Stimulated activated memory B cell treated with anti-CD40 and anti-IgM and Interleukin-4, amounts not matched to agents 10 μg/mL and 1 μg/mL and 100 μg/mL, for 72 hours (primary cell): Measurements from ENCODE around the gene DCDC2.
"Not testable (repeated sequence)": the region's sequence is repeated elsewhere in the genome, so short reads cannot be mapped to it uniquely, and the experiment has no call there.

Source experiments
- ATAC-seq: fragments of 150-1000 bp; cut with Tn5 transposase; 2 replicates; pipeline ENCODE4 v1.10.0; 2021
- H3K27ac Mint-ChIP-seq: one replicate; pipeline ENCODE4 v1.8.0; 2022; ENCODE audit warnings: mild to moderate bottlenecking, mixed read lengths
- H3K27me3 Mint-ChIP-seq: one replicate; pipeline ENCODE4 v1.8.0; 2022; ENCODE audit warnings: mixed read lengths
- H3K36me3 Mint-ChIP-seq: one replicate; pipeline ENCODE4 v1.8.0; 2022; ENCODE audit warnings: mixed read lengths
- H3K4me1 Mint-ChIP-seq: one replicate; pipeline ENCODE4 v1.8.0; 2022; ENCODE audit warnings: mixed read lengths
- H3K4me3 Mint-ChIP-seq: one replicate; pipeline ENCODE4 v1.8.0; 2022; ENCODE audit warnings: mild to moderate bottlenecking, moderate library complexity, mixed read lengths
- H3K9me3 Mint-ChIP-seq: one replicate; pipeline ENCODE4 v1.8.0; 2022; ENCODE audit warnings: mixed read lengths

Gene DCDC2

GRCh38 chr6:24273096-24273870, 84.6 kb downstream of the DCDC2 start:
- Mint-ChIP-seq H3K4me3 (no peak overlapping the region), H3K27ac (no peak overlapping the region), H3K9me3 (no peaks in the 10 kb centered on the region), H3K4me1 (no peaks in the 10 kb centered on the region), H3K27me3 (peaks cover 17% of the 10 kb centered on the region), H3K36me3 (no peaks in the 10 kb centered on the region)
- ATAC-seq: no peak

- H3K27me3 Mint-ChIP-seq: peaks cover 12% of the 10 kb centered on the region
- no peaks in the 10 kb centered on the region for H3K36me3 Mint-ChIP-seq
- no peak overlapping the region for H3K27ac Mint-ChIP-seq
- H3K9me3 Mint-ChIP-seq: no peaks in the 10 kb centered on the region
- H3K4me1 Mint-ChIP-seq: no peaks in the 10 kb centered on the region
- H3K4me3 Mint-ChIP-seq: no peak overlapping the region
- no peak for ATAC-seq
Measured at GRCh38 chr6:24272553-24272952, 85.3 kb downstream of the DCDC2 start.

GRCh38 chr6:24272148-24272547, 85.7 kb downstream of the DCDC2 start:
- no peak for ATAC-seq
- Mint-ChIP-seq H3K4me1 (no peaks in the 10 kb centered on the region), H3K27ac (no peak overlapping the region), H3K9me3 (no peaks in the 10 kb centered on the region), H3K36me3 (no peaks in the 10 kb centered on the region), H3K4me3 (no peak overlapping the region), H3K27me3 (peaks cover 8% of the 10 kb centered on the region)

DNA sequence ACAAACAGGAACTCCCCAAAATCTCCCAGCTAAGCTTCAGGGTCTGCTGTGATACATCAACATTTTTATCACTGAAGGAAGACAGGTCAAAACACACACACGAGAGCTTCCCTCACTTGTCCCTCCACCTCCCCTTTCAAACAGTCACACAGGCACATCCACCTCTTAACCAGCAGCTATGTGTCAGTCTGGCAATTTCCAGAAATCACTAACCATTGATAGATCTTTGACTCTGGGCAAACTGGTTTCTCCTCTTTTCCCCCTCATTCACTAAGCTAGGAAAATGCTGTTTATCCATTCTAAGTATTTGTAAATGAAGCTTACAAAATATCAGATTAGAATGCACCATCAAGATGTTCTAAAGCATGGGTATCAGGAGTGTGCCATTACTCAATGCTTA, 87.8 kb downstream of the DCDC2 start:
- H3K36me3 Mint-ChIP-seq: no peaks in the 10 kb centered on the region
- no peak for ATAC-seq
- no peak overlapping the region for H3K4me3 Mint-ChIP-seq
- H3K9me3 Mint-ChIP-seq: no peaks in the 10 kb centered on the region
- no peaks in the 10 kb centered on the region for H3K4me1 Mint-ChIP-seq
- peaks cover 17% of the 10 kb centered on the region for H3K27me3 Mint-ChIP-seq
- no peak overlapping the region for H3K27ac Mint-ChIP-seq

DNA sequence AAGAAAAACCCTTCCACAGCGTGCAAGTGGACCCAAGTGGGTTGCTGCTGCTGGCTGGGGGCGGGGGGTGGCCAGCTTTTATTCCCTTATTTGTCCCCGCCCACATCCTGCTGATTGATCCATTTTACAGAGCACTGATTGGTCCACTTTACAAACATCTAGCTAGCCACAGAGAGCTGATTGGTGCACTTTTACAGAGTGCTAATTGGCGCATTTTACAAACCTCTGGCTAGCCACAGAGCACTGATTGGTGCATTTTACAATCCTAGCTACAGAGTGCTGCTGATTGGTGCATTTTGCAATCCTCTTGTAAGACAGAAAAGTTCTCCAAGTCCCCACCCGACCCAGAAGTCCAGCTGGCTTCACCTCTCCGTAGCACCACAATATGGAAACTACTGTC, 99.6 kb downstream of the DCDC2 start:
- ATAC-seq, H3K9me3 Mint-ChIP-seq: not testable (repeated sequence)
- H3K27me3 Mint-ChIP-seq: peaks cover 58% of the 10 kb centered on the region

GRCh38 chr6:24257282-24257681, 100.6 kb downstream of the DCDC2 start:
- Mint-ChIP-seq H3K27ac (no peak overlapping the region), H3K36me3 (no peaks in the 10 kb centered on the region), H3K9me3 (peaks cover 14% of the 10 kb centered on the region), H3K4me3 (no peak overlapping the region), H3K4me1 (peaks cover 10% of the 10 kb centered on the region), H3K27me3 (peaks cover 54% of the 10 kb centered on the region)
- no peak for ATAC-seq

More for the DNA sequence above, 99.6 kb downstream of the DCDC2 start:
- not testable (repeated sequence) for H3K36me3 Mint-ChIP-seq, H3K4me3 Mint-ChIP-seq, H3K27ac Mint-ChIP-seq
- peaks cover 10% of the 10 kb centered on the region for H3K4me1 Mint-ChIP-seq

DNA sequence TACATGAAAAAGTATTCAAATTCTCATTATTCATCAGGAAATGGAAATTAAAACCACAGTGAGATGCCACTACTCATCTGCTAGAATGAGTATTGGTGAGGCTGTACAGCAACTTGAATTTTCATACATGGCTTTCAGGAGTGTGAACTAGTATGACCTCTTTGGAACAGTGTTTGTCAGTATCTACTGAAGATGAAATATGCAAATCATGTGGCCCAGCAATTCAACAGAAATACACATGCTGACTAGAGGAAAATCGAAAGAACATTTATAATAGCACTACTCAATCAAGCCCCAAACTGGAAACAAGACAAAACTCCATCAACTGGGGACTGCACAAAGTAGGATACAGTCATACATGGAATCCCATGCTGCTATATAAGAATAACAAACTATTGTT, 102.2 kb downstream of the DCDC2 start:
- ATAC-seq: peak; percentile 59
- Mint-ChIP-seq H3K4me3 (no peak overlapping the region), H3K9me3 (peaks cover 19% of the 10 kb centered on the region), H3K4me1 (peaks cover 10% of the 10 kb centered on the region), H3K36me3 (no peaks in the 10 kb centered on the region), H3K27me3 (peaks cover 46% of the 10 kb centered on the region), H3K27ac (no peak overlapping the region)

GRCh38 chr6:24253360-24253759, 104.5 kb downstream of the DCDC2 start:
- Mint-ChIP-seq H3K27me3 (peaks cover 31% of the 10 kb centered on the region), H3K4me3 (no peak overlapping the region), H3K36me3 (no peaks in the 10 kb centered on the region), H3K27ac (no peak overlapping the region), H3K4me1 (peaks cover 10% of the 10 kb centered on the region), H3K9me3 (peaks cover 19% of the 10 kb centered on the region)
- no peak for ATAC-seq

DNA sequence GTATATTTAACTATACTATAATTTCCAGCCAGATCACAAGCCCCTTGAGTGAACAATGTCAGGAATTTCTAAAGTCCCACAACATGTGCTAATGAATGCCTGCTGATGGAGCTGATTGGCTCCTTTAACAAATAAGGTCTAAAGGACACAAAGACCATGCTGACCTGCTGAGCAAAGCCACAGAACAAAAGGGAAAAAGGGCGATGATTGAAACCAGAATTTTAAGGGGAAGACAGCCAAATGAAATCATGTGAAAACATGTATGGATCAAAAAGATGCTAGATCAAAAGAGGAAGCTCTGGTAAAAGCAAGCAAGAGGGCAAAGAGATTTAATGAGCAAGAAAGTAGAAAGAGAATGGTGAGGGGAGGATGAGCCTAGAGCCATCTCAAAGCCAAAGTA, 105.6 kb downstream of the DCDC2 start:
- peaks cover 10% of the 10 kb centered on the region for H3K4me1 Mint-ChIP-seq
- peaks cover 22% of the 10 kb centered on the region for H3K27me3 Mint-ChIP-seq
- no peak overlapping the region for H3K4me3 Mint-ChIP-seq
- H3K9me3 Mint-ChIP-seq: peaks cover 19% of the 10 kb centered on the region
- no peak overlapping the region for H3K27ac Mint-ChIP-seq
- ATAC-seq: no peak
- H3K36me3 Mint-ChIP-seq: no peaks in the 10 kb centered on the region

DNA sequence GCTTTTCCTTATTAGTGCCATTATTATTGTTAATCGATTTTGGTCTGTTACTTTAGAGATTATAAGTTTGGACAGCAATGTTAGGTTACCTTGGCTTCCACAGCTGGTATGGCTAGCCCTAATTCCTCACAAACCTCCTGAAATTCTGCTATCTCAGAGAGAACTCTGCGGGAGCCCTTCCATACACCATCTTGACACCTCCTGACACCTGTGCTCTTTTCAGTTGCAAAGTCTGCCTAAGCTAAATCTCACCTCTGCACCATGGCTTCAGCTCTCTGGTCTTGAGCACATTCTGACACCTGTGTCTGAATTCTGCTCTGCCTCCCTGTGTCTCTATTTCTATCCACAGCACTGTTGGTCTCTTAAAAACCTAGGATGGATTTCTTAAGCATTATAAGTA, 106.5 kb downstream of the DCDC2 start:
- Mint-ChIP-seq H3K36me3 (no peaks in the 10 kb centered on the region), H3K9me3 (peaks cover 19% of the 10 kb centered on the region), H3K27ac (no peak overlapping the region), H3K4me3 (no peak overlapping the region), H3K27me3 (peaks cover 19% of the 10 kb centered on the region), H3K4me1 (peaks cover 10% of the 10 kb centered on the region)
- no peak for ATAC-seq

DNA sequence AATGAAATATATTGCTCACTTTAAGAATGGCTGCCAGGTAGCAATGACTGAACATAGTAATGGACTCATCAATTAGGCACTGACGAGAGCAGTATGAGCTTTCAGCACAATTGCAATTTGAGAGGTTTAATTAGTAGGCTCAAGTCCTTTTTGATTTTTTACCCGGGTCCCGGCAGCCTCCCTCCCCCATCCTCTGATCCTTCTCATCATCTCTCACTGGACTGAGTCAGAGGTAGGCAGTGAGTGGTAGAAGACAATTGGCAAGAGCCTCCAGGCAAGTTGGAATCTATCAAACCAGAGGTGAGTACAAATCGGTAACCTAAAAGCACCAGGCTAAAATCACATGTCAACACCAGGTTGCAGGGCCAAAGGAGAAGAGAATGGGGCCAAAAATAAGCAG, 107.9 kb downstream of the DCDC2 start:
- no peak overlapping the region for H3K4me3 Mint-ChIP-seq
- H3K9me3 Mint-ChIP-seq: peaks cover 13% of the 10 kb centered on the region
- H3K36me3 Mint-ChIP-seq: no peaks in the 10 kb centered on the region
- H3K4me1 Mint-ChIP-seq: no peaks in the 10 kb centered on the region
- H3K27me3 Mint-ChIP-seq: peaks cover 11% of the 10 kb centered on the region
- ATAC-seq: no peak
- no peak overlapping the region for H3K27ac Mint-ChIP-seq

GRCh38 chr6:24245275-24245674, 112.6 kb downstream of the DCDC2 start:
- H3K4me1 Mint-ChIP-seq: no peaks in the 10 kb centered on the region
- no peaks in the 10 kb centered on the region for H3K27me3 Mint-ChIP-seq
- no peak overlapping the region for H3K27ac Mint-ChIP-seq
- no peak for ATAC-seq
- H3K36me3 Mint-ChIP-seq: no peaks in the 10 kb centered on the region
- no peak overlapping the region for H3K4me3 Mint-ChIP-seq
- H3K9me3 Mint-ChIP-seq: no peaks in the 10 kb centered on the region

DNA sequence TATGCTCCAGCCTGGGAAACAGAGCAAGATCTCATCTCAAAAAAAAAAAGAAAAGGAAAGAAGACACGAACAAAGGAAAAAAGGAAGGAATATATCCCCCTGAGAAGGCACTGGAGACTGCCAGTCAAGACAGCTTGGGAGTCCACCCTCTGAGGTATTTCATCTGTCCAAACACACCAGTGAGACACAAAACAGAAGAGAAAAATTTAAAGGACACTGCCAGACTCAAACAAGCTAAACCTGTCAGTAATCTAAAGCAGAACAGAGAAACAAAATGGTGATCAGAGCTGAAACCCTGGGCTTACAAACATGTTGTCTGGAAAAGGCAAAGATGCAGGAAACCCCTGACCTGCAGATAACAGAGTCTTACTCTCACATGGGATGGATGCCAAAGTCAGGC, 114.9 kb downstream of the DCDC2 start:
- Mint-ChIP-seq H3K4me3 (no peak overlapping the region), H3K36me3 (no peaks in the 10 kb centered on the region), H3K27ac (no peak overlapping the region), H3K27me3 (no peaks in the 10 kb centered on the region), H3K9me3 (no peaks in the 10 kb centered on the region), H3K4me1 (no peaks in the 10 kb centered on the region)
- no peak for ATAC-seq

- not testable (repeated sequence) for H3K4me1 Mint-ChIP-seq, H3K36me3 Mint-ChIP-seq, H3K4me3 Mint-ChIP-seq, H3K9me3 Mint-ChIP-seq, H3K27ac Mint-ChIP-seq, ATAC-seq, H3K27me3 Mint-ChIP-seq
Measured at GRCh38 chr6:24241779-24242178, 116.1 kb downstream of the DCDC2 start.

DNA sequence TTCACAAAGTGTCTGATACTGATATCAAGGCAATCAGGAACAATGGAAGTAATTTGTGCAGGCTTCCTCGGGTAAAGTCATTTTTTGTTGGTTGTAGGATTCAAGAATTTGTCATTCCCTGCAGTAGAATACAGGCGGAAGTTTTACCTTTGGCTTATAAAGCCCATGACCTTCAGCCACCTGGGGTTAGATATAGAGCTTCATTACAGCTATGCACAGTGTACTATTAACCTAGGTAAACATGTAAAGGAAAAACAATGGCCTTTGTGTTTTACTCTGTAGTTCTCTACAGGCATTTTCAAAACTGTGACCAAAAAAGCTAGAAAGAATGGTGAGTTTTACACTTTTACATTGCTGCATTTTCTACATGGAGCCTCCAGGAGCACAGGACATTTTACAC, 116.9 kb downstream of the DCDC2 start:
- H3K27ac Mint-ChIP-seq: no peak overlapping the region
- H3K36me3 Mint-ChIP-seq: no peaks in the 10 kb centered on the region
- peaks cover 7% of the 10 kb centered on the region for H3K9me3 Mint-ChIP-seq
- no peak for ATAC-seq
- H3K27me3 Mint-ChIP-seq: no peaks in the 10 kb centered on the region
- no peaks in the 10 kb centered on the region for H3K4me1 Mint-ChIP-seq
- H3K4me3 Mint-ChIP-seq: no peak overlapping the region

- H3K27ac Mint-ChIP-seq: no peak overlapping the region
- H3K27me3 Mint-ChIP-seq: no peaks in the 10 kb centered on the region
- H3K9me3 Mint-ChIP-seq: peaks cover 9% of the 10 kb centered on the region
Measured at GRCh38 chr6:24240380-24240928, 117.4 kb downstream of the DCDC2 start.

More at GRCh38 chr6:24240380-24240928, 117.4 kb downstream of the DCDC2 start:
- Mint-ChIP-seq H3K4me3 (no peak overlapping the region), H3K36me3 (no peaks in the 10 kb centered on the region), H3K4me1 (no peaks in the 10 kb centered on the region)
- ATAC-seq: no peak
